Measurements from ENCODE around the gene TM7SF2. TPM values are rescaled to one million over a fixed set of nuclear protein-coding genes. Genes with fewer than 3 reads are reported as not detected.

The TM7SF2 gene
- total RNA-seq, 4 donors from 2014 or later: 7.3 to 18.4 (median 11.0) TPM

Small RNA genes within 50 kb of the gene (microRNA-seq; reads per million reads assigned to microRNA genes)
- gene MIR6751 (ENCODE audit: borderline replicate concordance in 2 of 2): 0 to 1.2 reads per million in 2 donors

Other genes with a start within 250 kb of the TM7SF2 start
- 10 to 100 TPM; 24.8 to 46.2 (median 31.3) TPM for gene EHD1, start 233.3 kb upstream of the TM7SF2 start, total RNA-seq
- 10 to 100 TPM; 10.7 to 97.5 (median 37.9) TPM for gene ATG2A, start 194.7 kb upstream of the TM7SF2 start, total RNA-seq
- gene PPP2R5B, start 187.2 kb upstream of the TM7SF2 start, total RNA-seq: 10 to 100 TPM; 17.2 to 34.2 (median 24.3) TPM
- gene GPHA2, start 176.0 kb upstream of the TM7SF2 start, total RNA-seq: not detected
- gene MAJIN, start 139.8 kb upstream of the TM7SF2 start, total RNA-seq: not detected
- 1 to 10 TPM in 3 of 4 donors, under 1 TPM in 1; 0.97 to 3.3 (median 2.3) TPM for gene BATF2, start 114.9 kb upstream of the TM7SF2 start, total RNA-seq
- 100 to 1,000 TPM; 150 to 268 (median 170) TPM for gene ARL2, start 97.7 kb upstream of the TM7SF2 start, total RNA-seq
- gene SNX15, start 84.4 kb upstream of the TM7SF2 start, total RNA-seq: 10 to 100 TPM; 16.9 to 33.3 (median 25.9) TPM
- gene SAC3D1, start 70.7 kb upstream of the TM7SF2 start, total RNA-seq: 10 to 100 TPM in 3 of 4 donors, 1 to 10 TPM in 1; 9.0 to 27.2 (median 14.4) TPM
- gene NAALADL1, start 53.3 kb upstream of the TM7SF2 start, total RNA-seq: 1 to 10 TPM in 3 of 4 donors, under 1 TPM in 1; 0.22 to 4.0 (median 2.6) TPM
- 1 to 10 TPM in 1 of 4 donors, under 1 TPM in 2, not detected in 1; 0.36 to 1.3 (median 1.00) TPM for gene CDCA5, start 27.8 kb upstream of the TM7SF2 start, total RNA-seq
- gene ZFPL1, start 27.6 kb upstream of the TM7SF2 start, total RNA-seq: 10 to 100 TPM; 35.7 to 42.0 (median 40.6) TPM
- gene VPS51, start 15.7 kb upstream of the TM7SF2 start, total RNA-seq: 100 to 1,000 TPM; 206 to 515 (median 266) TPM
- 10 to 100 TPM; 10.3 to 30.7 (median 24.1) TPM for gene ZNHIT2, start 5.8 kb downstream of the TM7SF2 start, total RNA-seq
- 100 to 1,000 TPM; 353 to 521 (median 436) TPM for gene FAU, start 10.3 kb downstream of the TM7SF2 start, total RNA-seq
- 10 to 100 TPM; 54.9 to 76.5 (median 63.6) TPM for gene MRPL49, start 10.4 kb downstream of the TM7SF2 start, total RNA-seq
- 10 to 100 TPM; 24.6 to 77.5 (median 37.3) TPM for gene SYVN1, start 22.6 kb downstream of the TM7SF2 start, total RNA-seq
- gene SPDYC, start 58.4 kb downstream of the TM7SF2 start, total RNA-seq: not detected
- gene CAPN1, start 70.1 kb downstream of the TM7SF2 start, total RNA-seq: 100 to 1,000 TPM in 2 of 4 donors, 10 to 100 TPM in 2; 52.7 to 153 (median 106) TPM
- gene POLA2, start 150.1 kb downstream of the TM7SF2 start, total RNA-seq: 1 to 10 TPM; 2.9 to 9.2 (median 6.9) TPM
- 10 to 100 TPM in 1 of 4 donors, 1 to 10 TPM in 3; 5.0 to 11.6 (median 5.6) TPM for gene CDC42EP2, start 203.0 kb downstream of the TM7SF2 start, total RNA-seq
- 10 to 100 TPM; 22.4 to 46.4 (median 36.1) TPM for gene DPF2, start 222.0 kb downstream of the TM7SF2 start, total RNA-seq
- gene TIGD3, start 242.9 kb downstream of the TM7SF2 start, total RNA-seq: under 1 TPM; 0.16 to 0.71 (median 0.48) TPM

Data from gastrocnemius medialis (tissue), 4 donors.